ENCODE measurements around the gene RAC3. TPM values are rescaled to one million over a fixed set of nuclear protein-coding genes. Genes with fewer than 3 reads are reported as not detected.

Gene RAC3
- total RNA-seq, 1 experiment from 2014 or later, result 84.8 TPM

GRCh38 chr17:82080048-82080788, 48.7 kb downstream of the RAC3 start:
- Histone ChIP-seq H3K27me3 (ENCODE audit: insufficient read depth, low read length) (no peaks in the 10 kb centered on the region), H2BK15ac (ENCODE audit: low read depth, low read length) (no peak overlapping the region), H3K56ac (ENCODE audit: insufficient read length, low read depth, low read length) (no peak overlapping the region), H3K14ac (ENCODE audit: insufficient read depth, low read length) (no peak overlapping the region), H2AFZ (ENCODE audit: low read length) (no peak overlapping the region), H2BK12ac (ENCODE audit: insufficient read length, low read depth, low read length) (no peak overlapping the region), H3T11ph (ENCODE audit: low read length) (no peak overlapping the region), H4K20me1 (ENCODE audit: control insufficient read depth, insufficient read depth, insufficient read length) (no peaks in the 10 kb centered on the region), H3K79me1 (ENCODE audit: insufficient read depth, low read depth, low read length, poor library complexity, severe bottlenecking) (no peaks in the 10 kb centered on the region), H3K4me2 (ENCODE audit: insufficient read depth, insufficient read length, low read length) (no peak overlapping the region), H3K18ac (ENCODE audit: insufficient read length, low read depth, low read length) (no peak overlapping the region), H3K23ac (ENCODE audit: insufficient read length, low read depth, low read length) (no peak overlapping the region), H2BK20ac (ENCODE audit: low read depth, low read length, poor library complexity, severe bottlenecking) (no peak overlapping the region), H3K9me3 (ENCODE audit: control insufficient read depth, low read depth, low read length) (no peaks in the 10 kb centered on the region), H3K23me2 (ENCODE audit: insufficient read length, low read depth, low read length, poor library complexity, severe bottlenecking) (no peaks in the 10 kb centered on the region), H2BK5ac (ENCODE audit: insufficient read length, low read length) (no peak overlapping the region), H3K27ac (ENCODE audit: insufficient read length, low read depth, low read length) (no peak overlapping the region), H3K79me2 (ENCODE audit: insufficient read depth, low read length) (no peaks in the 10 kb centered on the region), H3K4ac (ENCODE audit: low read depth, low read length) (no peak overlapping the region), H4K91ac (ENCODE audit: insufficient read length, low read depth, low read length) (no peak overlapping the region), H2BK120ac (ENCODE audit: low read depth, low read length, poor library complexity, severe bottlenecking) (no peak overlapping the region), H4K8ac (replicated peaks; ENCODE audit: insufficient read length, low read depth, low read length) (no peak overlapping the region), H3K9ac (ENCODE audit: extremely low read depth, insufficient read length, low read length) (no peak overlapping the region), H3K4me1 (ENCODE audit: insufficient read depth, low read length) (no peaks in the 10 kb centered on the region), H4K5ac (ENCODE audit: insufficient read length, low read depth, low read length) (no peak overlapping the region), H2AK5ac (ENCODE audit: insufficient read length, low read length) (no peak overlapping the region)
- Mint-ChIP-seq H3K4me1 (no peaks in the 10 kb centered on the region; a peak in 2 of 4 replicates), H3K4me3 (no peak overlapping the region), H3K27me3 (ENCODE audit: low read depth) (peaks cover 6% of the 10 kb centered on the region), H3K27ac (peak overlapping the region in 1 of 3 experiments; percentile 40; a peak in 1 of 7 replicates), H3K9me3 (no peaks in the 10 kb centered on the region), H3K36me3 (ENCODE audit: insufficient read depth in 1 of 3, low read depth in 3 of 3) (peaks cover 24 to 58% (median 50%) of the 10 kb centered on the region in 3 experiments; a peak in 6 of 7 replicates)
- no CpG with 5 or more reads among the region's 36 CpGs for WGBS (ENCODE audit: extremely low coverage, insufficient read length, low lambda C conversion rate)
- TF ChIP-seq, protein P1, sequence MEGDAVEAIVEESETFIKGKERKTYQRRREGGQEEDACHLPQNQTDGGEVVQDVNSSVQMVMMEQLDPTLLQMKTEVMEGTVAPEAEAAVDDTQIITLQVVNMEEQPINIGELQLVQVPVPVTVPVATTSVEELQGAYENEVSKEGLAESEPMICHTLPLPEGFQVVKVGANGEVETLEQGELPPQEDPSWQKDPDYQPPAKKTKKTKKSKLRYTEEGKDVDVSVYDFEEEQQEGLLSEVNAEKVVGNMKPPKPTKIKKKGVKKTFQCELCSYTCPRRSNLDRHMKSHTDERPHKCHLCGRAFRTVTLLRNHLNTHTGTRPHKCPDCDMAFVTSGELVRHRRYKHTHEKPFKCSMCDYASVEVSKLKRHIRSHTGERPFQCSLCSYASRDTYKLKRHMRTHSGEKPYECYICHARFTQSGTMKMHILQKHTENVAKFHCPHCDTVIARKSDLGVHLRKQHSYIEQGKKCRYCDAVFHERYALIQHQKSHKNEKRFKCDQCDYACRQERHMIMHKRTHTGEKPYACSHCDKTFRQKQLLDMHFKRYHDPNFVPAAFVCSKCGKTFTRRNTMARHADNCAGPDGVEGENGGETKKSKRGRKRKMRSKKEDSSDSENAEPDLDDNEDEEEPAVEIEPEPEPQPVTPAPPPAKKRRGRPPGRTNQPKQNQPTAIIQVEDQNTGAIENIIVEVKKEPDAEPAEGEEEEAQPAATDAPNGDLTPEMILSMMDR (conservative IDR thresholded peaks at IDR 0.05), result no peak
- DNase-seq, result no peak

All from H9 (cell line).